HEK293 (cell line): ENCODE measurements around the gene PTH2R.

Experiments
- CTCF ChIA-PET: fragments of 350-600 bp; formaldehyde crosslinking; extraction: SDS; loops from one replicate; lab custom pipeline; 2021; ENCODE audit warnings: antibody characterized with exemption; lab: Yijun Ruan, JAX
- POLR2A ChIA-PET: fragments of 300-600 bp; formaldehyde crosslinking; extraction: SDS; loops from one replicate; lab custom pipeline; 2020; ENCODE audit warnings: antibody characterized with exemption, inconsistent platforms; lab: Yijun Ruan, JAX
- H3K27ac ChIP-seq: fragments of 200-500 bp; sonication (Bioruptor generic); 2 replicates; pipeline ENCODE4 v1.5.1; 2014; ENCODE audit warnings: low read depth, low read length, control low read depth, inconsistent platforms; ENCODE audit errors: extremely low read depth
- H3K36me3 ChIP-seq, 2 experiments: fragments of 200-500 bp in 1 of 2; sonication (Bioruptor generic) in 1 of 2; 1 replicate in 1 of 2; 2 replicates in 1 of 2; pipeline ENCODE4 v1.5.1; 2014 to 2017; ENCODE audit warnings: inconsistent platforms in 2 of 2, low read length in 2 of 2; ENCODE audit not compliant: control insufficient read depth in 2 of 2, insufficient read depth in 1 of 2
- H3K4me1 ChIP-seq: fragments of 200-500 bp; sonication (Bioruptor generic); 2 replicates; pipeline ENCODE4 v1.5.1; 2014; ENCODE audit warnings: mild to moderate bottlenecking, low read length, inconsistent platforms; ENCODE audit not compliant: control insufficient read depth, insufficient read depth
- H3K4me3 ChIP-seq: 2 replicates; pipeline ENCODE4 v1.5.1; 2011; ENCODE audit warnings: low read depth, mild to moderate bottlenecking, control low read depth, low read length, moderate library complexity
- H3K9me3 ChIP-seq: fragments of 200-500 bp; sonication (Bioruptor generic); 2 replicates; pipeline ENCODE4 v1.5.1; 2014; ENCODE audit warnings: low read depth, low read length, inconsistent platforms; ENCODE audit not compliant: control insufficient read depth, insufficient read depth
- AEBP2 ChIP-seq: fragments of 450-650 bp; formaldehyde crosslinking; IDR thresholded peaks from 2 replicates; pipeline ENCODE4 v1.5.1; 2016; ENCODE audit warnings: missing biosample characterization, missing genetic modification characterization, borderline replicate concordance
- HIC1 ChIP-seq: fragments of 450-650 bp; formaldehyde crosslinking; IDR thresholded peaks from 2 replicates; pipeline ENCODE4 v1.5.1; 2016; ENCODE audit warnings: missing biosample characterization, missing genetic modification characterization
- KLF7 ChIP-seq: fragments of 450-650 bp; formaldehyde crosslinking; IDR thresholded peaks from 2 replicates; pipeline ENCODE4 v1.5.1; 2016; ENCODE audit warnings: missing biosample characterization, missing genetic modification characterization, borderline replicate concordance
- OSR2 ChIP-seq: fragments of 450-650 bp; formaldehyde crosslinking; IDR thresholded peaks from 2 replicates; pipeline ENCODE4 v1.5.1; 2016; ENCODE audit warnings: missing biosample characterization, missing genetic modification characterization
- PATZ1 ChIP-seq: fragments of 450-650 bp; formaldehyde crosslinking; IDR thresholded peaks from 2 replicates; pipeline ENCODE4 v1.5.1; 2016; ENCODE audit warnings: missing biosample characterization, missing genetic modification characterization
- REST ChIP-seq: fragments of 450-650 bp; formaldehyde crosslinking; IDR thresholded peaks from 2 replicates; pipeline ENCODE4 v1.5.1; 2016; ENCODE audit warnings: missing biosample characterization, missing genetic modification characterization
- YY2 ChIP-seq: fragments of 450-650 bp; formaldehyde crosslinking; IDR thresholded peaks from 2 replicates; pipeline ENCODE4 v1.5.1; 2016; ENCODE audit warnings: missing biosample characterization, missing genetic modification characterization
- ZFP37 ChIP-seq: fragments of 450-650 bp; formaldehyde crosslinking; IDR thresholded peaks from 2 replicates; pipeline ENCODE4 v1.5.1; 2016; ENCODE audit warnings: missing biosample characterization, missing genetic modification characterization
- ZFP41 ChIP-seq: fragments of 450-650 bp; formaldehyde crosslinking; IDR thresholded peaks from 2 replicates; pipeline ENCODE4 v1.5.1; 2016; ENCODE audit warnings: missing biosample characterization, missing genetic modification characterization, borderline replicate concordance
- ZFP69B ChIP-seq: fragments of 450-650 bp; formaldehyde crosslinking; IDR thresholded peaks from 2 replicates; pipeline ENCODE4 v1.5.1; 2016; ENCODE audit warnings: missing biosample characterization, missing genetic modification characterization
- ZNF112 ChIP-seq: fragments of 450-650 bp; formaldehyde crosslinking; IDR thresholded peaks from 2 replicates; pipeline ENCODE4 v1.5.0; 2017; ENCODE audit warnings: missing biosample characterization, missing genetic modification characterization
- ZNF155 ChIP-seq: fragments of 450-650 bp; formaldehyde crosslinking; IDR thresholded peaks from 2 replicates; pipeline ENCODE4 v1.5.1; 2016; ENCODE audit warnings: missing biosample characterization, missing genetic modification characterization
- ZNF280C ChIP-seq: fragments of 450-650 bp; formaldehyde crosslinking; IDR thresholded peaks from 2 replicates; pipeline ENCODE4 v1.5.1; 2016; ENCODE audit warnings: missing biosample characterization, missing genetic modification characterization
- ZNF366 ChIP-seq: fragments of 450-650 bp; formaldehyde crosslinking; conservative IDR thresholded peaks from 2 replicates; pipeline ENCODE4 v1.5.1; 2016; ENCODE audit warnings: missing biosample characterization, missing genetic modification characterization
- ZNF423 ChIP-seq: fragments of 450-650 bp; formaldehyde crosslinking; IDR thresholded peaks from 2 replicates; pipeline ENCODE4 v1.5.1; 2016; ENCODE audit warnings: missing biosample characterization, missing genetic modification characterization
- ZNF48 ChIP-seq: fragments of 450-650 bp; formaldehyde crosslinking; IDR thresholded peaks from 2 replicates; pipeline ENCODE4 v1.5.1; 2016; ENCODE audit warnings: missing biosample characterization, missing genetic modification characterization
- ZNF521 ChIP-seq: fragments of 450-650 bp; formaldehyde crosslinking; IDR thresholded peaks from 2 replicates; pipeline ENCODE4 v1.5.1; 2017; ENCODE audit warnings: missing biosample characterization, mild to moderate bottlenecking, missing genetic modification characterization
- ZNF600 ChIP-seq: fragments of 450-650 bp; formaldehyde crosslinking; IDR thresholded peaks from 2 replicates; pipeline ENCODE4 v1.5.1; 2016; ENCODE audit warnings: missing biosample characterization, missing genetic modification characterization
- ZNF610 ChIP-seq: fragments of 450-650 bp; formaldehyde crosslinking; IDR thresholded peaks from 2 replicates; pipeline ENCODE4 v1.5.1; 2016; ENCODE audit warnings: missing biosample characterization, missing genetic modification characterization, borderline replicate concordance

PTH2R gene

GRCh38 chr2:208386541-208386940 lies 20.1 kb upstream of the PTH2R start (continued):
- TF ChIP-seq HIC1 (tag by site-specific recombination) (no peak), KLF7 (no peak), ZNF610 (no peak)

- H3K4me1 ChIP-seq = no peaks in the 10 kb centered on the region
- no peak for TF ChIP-seq ZFP69B (tag by site-specific recombination)
- TF ChIP-seq KLF7 = no peak
- TF ChIP-seq ZNF112 (tag by site-specific recombination) = no peak
- TF ChIP-seq YY2 (tag by site-specific recombination) = no peak
- TF ChIP-seq OSR2 (tag by site-specific recombination) = no peak
- TF ChIP-seq ZNF48 (tag by site-specific recombination) = no peak
- no peak for TF ChIP-seq REST (tag by site-specific recombination)
- TF ChIP-seq ZNF600 = no peak
- no peak for TF ChIP-seq ZNF423 (tag by site-specific recombination)
- no peak for TF ChIP-seq ZNF155 (tag by site-specific recombination)
- TF ChIP-seq PATZ1 (tag by site-specific recombination) = no peak
- no peak for TF ChIP-seq ZNF366 (tag by site-specific recombination)
- no peak for TF ChIP-seq ZFP41 (tag by site-specific recombination)
- TF ChIP-seq ZFP37 (tag by site-specific recombination) = no peak
- no peak for TF ChIP-seq ZNF280C (tag by site-specific recombination)
- TF ChIP-seq ZNF521 (tag by site-specific recombination) = no peak
- TF ChIP-seq AEBP2 (tag by site-specific recombination) = no peak
- TF ChIP-seq, all 188 proteins: peak for 0
- Histone ChIP-seq H3K36me3 (no peaks in the 10 kb centered on the region), H3K4me3 (no peak overlapping the region), H3K27ac (no peak overlapping the region), H3K9me3 (no peaks in the 10 kb centered on the region)
- POLR2A ChIA-PET = no interaction called here
- CTCF ChIA-PET = interaction anchor here (0.9 kb wide), 1 partner anchor 315 kb away, joined by 3 read pairs; no protein-coding TSS in a partner anchor
Observed at GRCh38 chr2:208389940-208390339, 16.7 kb upstream of the PTH2R start.
